ENCODE measurements around the gene PLXNB1.
A peak's percentile ranks its signal among the peaks of the same experiment; 100 is the strongest.
"Not testable (repeated sequence)": the region's sequence is repeated elsewhere in the genome, so short reads cannot be mapped to it uniquely, and the experiment has no call there.

PLXNB1 gene

GRCh38 chr3:48429960-48430707, at the start of gene PLXNB1:
TSS of gene PLXNB1 (minus strand) at chr3:48430086. CDS start at chr3:48424611, 5,475 bp downstream.
- TF ChIP-seq, protein P1, sequence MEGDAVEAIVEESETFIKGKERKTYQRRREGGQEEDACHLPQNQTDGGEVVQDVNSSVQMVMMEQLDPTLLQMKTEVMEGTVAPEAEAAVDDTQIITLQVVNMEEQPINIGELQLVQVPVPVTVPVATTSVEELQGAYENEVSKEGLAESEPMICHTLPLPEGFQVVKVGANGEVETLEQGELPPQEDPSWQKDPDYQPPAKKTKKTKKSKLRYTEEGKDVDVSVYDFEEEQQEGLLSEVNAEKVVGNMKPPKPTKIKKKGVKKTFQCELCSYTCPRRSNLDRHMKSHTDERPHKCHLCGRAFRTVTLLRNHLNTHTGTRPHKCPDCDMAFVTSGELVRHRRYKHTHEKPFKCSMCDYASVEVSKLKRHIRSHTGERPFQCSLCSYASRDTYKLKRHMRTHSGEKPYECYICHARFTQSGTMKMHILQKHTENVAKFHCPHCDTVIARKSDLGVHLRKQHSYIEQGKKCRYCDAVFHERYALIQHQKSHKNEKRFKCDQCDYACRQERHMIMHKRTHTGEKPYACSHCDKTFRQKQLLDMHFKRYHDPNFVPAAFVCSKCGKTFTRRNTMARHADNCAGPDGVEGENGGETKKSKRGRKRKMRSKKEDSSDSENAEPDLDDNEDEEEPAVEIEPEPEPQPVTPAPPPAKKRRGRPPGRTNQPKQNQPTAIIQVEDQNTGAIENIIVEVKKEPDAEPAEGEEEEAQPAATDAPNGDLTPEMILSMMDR (IDR thresholded peaks at IDR 0.05; ENCODE audit: low read depth, low read length), result no peak
- DNase-seq (ENCODE audit: low read depth in 2 of 2), result peak; percentile 45 to 69
- peak within 1 kb of the TSS; percentile 63 to 66 for H3K4me3 ChIP-seq (replicated peaks in 1 of 2; ENCODE audit: low read depth in 2 of 2, low read length in 2 of 2)

- no peak overlapping the region for H3K4me3 ChIP-seq (replicated peaks in 1 of 2; ENCODE audit: low read depth in 2 of 2, low read length in 2 of 2)
- DNase-seq (ENCODE audit: low read depth in 2 of 2), result no peak
- TF ChIP-seq, protein P1 (IDR thresholded peaks at IDR 0.05; ENCODE audit: low read depth, low read length), result no peak
Measured at GRCh38 chr3:48478626-48479555, 49.0 kb upstream of the PLXNB1 start.

GRCh38 chr3:48477959-48478520, 48.2 kb upstream of the PLXNB1 start:
- no peak for DNase-seq (ENCODE audit: low read depth in 2 of 2)

DNA sequence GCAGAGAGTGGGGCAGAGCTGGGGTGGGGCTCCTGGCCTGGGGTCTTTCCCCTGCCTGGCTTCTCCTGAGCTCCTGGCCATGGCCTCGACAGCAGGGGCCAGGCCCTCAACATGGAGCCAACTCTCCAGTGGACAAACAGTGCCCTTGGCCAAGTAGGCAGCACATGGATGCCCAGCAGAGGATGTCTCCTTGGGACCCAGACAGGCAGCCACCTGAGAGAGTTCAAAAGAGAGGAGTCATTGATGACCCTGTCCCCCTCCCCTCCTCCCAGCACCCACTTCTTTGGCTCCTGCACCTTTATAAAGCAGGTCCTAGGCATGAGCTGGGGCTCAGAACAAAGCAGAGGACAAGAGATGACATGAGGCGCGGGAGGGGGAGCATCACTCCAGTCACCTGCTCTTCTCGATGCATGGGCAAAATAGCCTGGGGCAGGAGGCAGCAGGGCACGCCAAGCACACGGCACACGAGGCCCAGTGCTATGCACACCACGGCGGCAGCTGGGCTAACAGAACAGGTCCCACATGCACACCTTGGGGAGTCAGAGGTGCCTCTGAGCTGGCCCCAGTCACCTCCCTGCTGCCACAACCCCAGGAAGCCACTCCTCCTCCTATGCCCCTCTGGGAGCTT, 46.7 kb upstream of the PLXNB1 start:
- no peak for DNase-seq (ENCODE audit: low read depth in 2 of 2)
- TF ChIP-seq, protein P1 (IDR thresholded peaks at IDR 0.05; ENCODE audit: low read depth, low read length), result no peak
- no peak overlapping the region for H3K4me3 ChIP-seq (replicated peaks in 1 of 2; ENCODE audit: low read depth in 2 of 2, low read length in 2 of 2)

More at GRCh38 chr3:48477959-48478520, 48.2 kb upstream of the PLXNB1 start:
- H3K4me3 ChIP-seq (replicated peaks in 1 of 2; ENCODE audit: low read depth in 2 of 2, low read length in 2 of 2), result no peak overlapping the region
- TF ChIP-seq, protein P1 (IDR thresholded peaks at IDR 0.05; ENCODE audit: low read depth, low read length), result no peak

DNA sequence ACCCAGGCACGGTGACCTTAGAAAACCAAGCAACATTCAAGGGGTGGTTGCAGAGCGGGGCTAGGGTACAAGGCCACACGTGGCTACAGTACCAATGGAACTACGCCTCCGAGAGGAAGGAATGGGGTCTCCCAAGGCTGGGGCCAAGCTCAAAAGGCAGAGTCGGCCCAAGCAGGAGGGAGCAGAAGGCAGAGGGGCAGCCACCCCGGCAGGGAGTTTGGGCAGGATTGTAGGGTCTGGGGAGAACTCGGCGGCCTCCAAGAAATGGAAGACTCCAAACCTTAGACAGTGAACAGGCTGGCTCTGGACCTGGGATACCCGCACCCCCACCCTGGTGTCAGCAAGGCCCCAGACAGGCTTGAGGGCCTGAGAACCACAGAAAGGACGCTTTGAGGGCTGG, 45.3 kb upstream of the PLXNB1 start:
- no peak overlapping the region for H3K4me3 ChIP-seq (replicated peaks in 1 of 2; ENCODE audit: low read depth in 2 of 2, low read length in 2 of 2)
- no peak for DNase-seq (ENCODE audit: low read depth in 2 of 2)
- TF ChIP-seq, protein P1 (IDR thresholded peaks at IDR 0.05; ENCODE audit: low read depth, low read length), result no peak

- H3K4me3 ChIP-seq (replicated peaks in 1 of 2; ENCODE audit: low read depth in 2 of 2, low read length in 2 of 2), result no peak overlapping the region
- DNase-seq (ENCODE audit: low read depth in 2 of 2), result no peak
- TF ChIP-seq, protein P1 (IDR thresholded peaks at IDR 0.05; ENCODE audit: low read depth, low read length), result no peak
Measured at GRCh38 chr3:48474619-48475018, 44.7 kb upstream of the PLXNB1 start.

DNA sequence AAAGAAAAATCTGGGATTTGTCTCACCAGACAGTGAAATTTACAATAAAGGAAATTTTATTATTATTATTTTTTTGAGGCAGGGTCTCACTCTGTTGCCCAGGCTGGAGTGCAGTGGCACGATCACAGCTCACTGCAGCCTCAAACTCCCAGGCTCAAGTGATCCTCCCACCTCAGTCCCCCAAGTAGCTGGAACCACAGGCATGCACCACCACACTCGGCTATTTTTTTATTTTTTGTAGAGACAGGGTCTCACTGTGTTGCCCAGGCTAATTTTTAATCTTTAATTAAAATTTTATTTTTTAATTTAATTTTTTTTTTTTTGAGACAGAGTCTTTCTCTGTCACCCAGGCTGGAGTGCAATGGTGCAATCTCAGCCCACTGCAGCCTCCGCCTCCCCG, 44.1 kb upstream of the PLXNB1 start:
- not testable (repeated sequence) for H3K4me3 ChIP-seq (replicated peaks in 1 of 2; ENCODE audit: low read depth in 2 of 2, low read length in 2 of 2); DNase-seq (ENCODE audit: low read depth in 2 of 2)
